ENCODE measurements around the gene SIRT1.

The SIRT1 gene

GRCh38 chr10:67878133-67878532 is 6.3 kb upstream of the SIRT1 start:
- no peak overlapping the region for H2BK15ac ChIP-seq (replicated peaks; ENCODE audit: low read depth)
- H3K79me2 ChIP-seq (ENCODE audit: control insufficient read depth, insufficient read depth, low read length) = no peaks in the 10 kb centered on the region
- no peak overlapping the region for H3K18ac ChIP-seq (ENCODE audit: low read length)
- no peaks in the 10 kb centered on the region for H3K27me3 ChIP-seq (ENCODE audit: insufficient read depth, low read length, poor library complexity)
- H3K4me2 ChIP-seq (ENCODE audit: low read length) = no peak overlapping the region
- H3K9ac ChIP-seq (ENCODE audit: low read length) = no peak overlapping the region
- no peak overlapping the region for H2BK5ac ChIP-seq (ENCODE audit: low read length)
- no peak overlapping the region for H3K4me3 ChIP-seq (ENCODE audit: low read length)
- H3K23ac ChIP-seq (ENCODE audit: low read length) = no peak overlapping the region
- no peaks in the 10 kb centered on the region for H3K36me3 ChIP-seq (ENCODE audit: control insufficient read depth, insufficient read depth, low read length)
- H3K56ac ChIP-seq (ENCODE audit: low read length) = no peak overlapping the region
- no peak for DNase-seq
- WGBS (ENCODE audit: extremely low coverage, insufficient coverage, low lambda C conversion rate) = no CpG with 5 or more reads among the region's 7 CpGs
- H4K5ac ChIP-seq (ENCODE audit: low read length) = no peak overlapping the region
- no peak overlapping the region for H3K4ac ChIP-seq (ENCODE audit: low read depth, low read length)
- no peak overlapping the region for H4K8ac ChIP-seq (ENCODE audit: low read depth, low read length)
- no peak overlapping the region for H3K27ac ChIP-seq (ENCODE audit: low read depth, low read length)
- no peak overlapping the region for H2BK120ac ChIP-seq (ENCODE audit: low read depth, low read length)
- H3K4me1 ChIP-seq (ENCODE audit: control insufficient read depth, low read depth, low read length) = no peaks in the 10 kb centered on the region
- no peaks in the 10 kb centered on the region for H3K79me1 ChIP-seq (ENCODE audit: low read length)
- no peak overlapping the region for H2AK5ac ChIP-seq (ENCODE audit: low read length)

GRCh38 chr10:67883710-67884312 is 645 bp upstream of the SIRT1 start:
- H3K4me1 ChIP-seq (ENCODE audit: control insufficient read depth, low read depth, low read length) = peaks cover 1% of the 10 kb centered on the region
- no peak overlapping the region for H2BK5ac ChIP-seq (ENCODE audit: low read length)
- H3K18ac ChIP-seq (ENCODE audit: low read length) = peak overlapping the region; percentile 29
- H4K8ac ChIP-seq (ENCODE audit: low read depth, low read length) = peak overlapping the region; percentile 58
- no peak overlapping the region for H3K4ac ChIP-seq (ENCODE audit: low read depth, low read length)
- H3K4me3 ChIP-seq (ENCODE audit: low read length) = peak overlapping the region; percentile 64
- peak overlapping the region; percentile 88 for H3K9ac ChIP-seq (ENCODE audit: low read length)
- no peaks in the 10 kb centered on the region for H3K36me3 ChIP-seq (ENCODE audit: control insufficient read depth, insufficient read depth, low read length)
- H4K5ac ChIP-seq (ENCODE audit: low read length) = no peak overlapping the region
- no peak overlapping the region for H2AK5ac ChIP-seq (ENCODE audit: low read length)
- no peak overlapping the region for H2BK15ac ChIP-seq (replicated peaks; ENCODE audit: low read depth)
- no peak for DNase-seq
- peaks cover 3% of the 10 kb centered on the region for H3K79me1 ChIP-seq (ENCODE audit: low read length)
- H3K56ac ChIP-seq (ENCODE audit: low read length) = peak overlapping the region; percentile 92
- peak overlapping the region; percentile 85 for H3K27ac ChIP-seq (ENCODE audit: low read depth, low read length)
- no CpG with 5 or more reads among the region's 13 CpGs for WGBS (ENCODE audit: extremely low coverage, insufficient coverage, low lambda C conversion rate)
- H3K27me3 ChIP-seq (ENCODE audit: insufficient read depth, low read length, poor library complexity) = no peaks in the 10 kb centered on the region
- no peak overlapping the region for H2BK120ac ChIP-seq (ENCODE audit: low read depth, low read length)
- H3K4me2 ChIP-seq (ENCODE audit: low read length) = peak overlapping the region; percentile 70
- peaks cover 20% of the 10 kb centered on the region for H3K79me2 ChIP-seq (ENCODE audit: control insufficient read depth, insufficient read depth, low read length)
- H3K23ac ChIP-seq (ENCODE audit: low read length) = peak overlapping the region; percentile 6

GRCh38 chr10:67884842-67885670 is 600 bp downstream of the SIRT1 start:
- peak overlapping the region; percentile 96 for H3K18ac ChIP-seq (ENCODE audit: low read length)
- WGBS (ENCODE audit: extremely low coverage, insufficient coverage, low lambda C conversion rate) = no CpG with 5 or more reads among the region's 73 CpGs
- peaks cover 20% of the 10 kb centered on the region for H3K79me2 ChIP-seq (ENCODE audit: control insufficient read depth, insufficient read depth, low read length)
- no peak overlapping the region for H4K8ac ChIP-seq (ENCODE audit: low read depth, low read length)
- no peak overlapping the region for H2BK5ac ChIP-seq (ENCODE audit: low read length)
- H3K4ac ChIP-seq (ENCODE audit: low read depth, low read length) = peak overlapping the region; percentile 70
- H3K27ac ChIP-seq (ENCODE audit: low read depth, low read length) = peak overlapping the region; percentile 97
- H2BK120ac ChIP-seq (ENCODE audit: low read depth, low read length) = peak overlapping the region; percentile 31
- H3K4me3 ChIP-seq (ENCODE audit: low read length) = peak overlapping the region; percentile 73
- H3K36me3 ChIP-seq (ENCODE audit: control insufficient read depth, insufficient read depth, low read length) = no peaks in the 10 kb centered on the region
- no peak overlapping the region for H4K5ac ChIP-seq (ENCODE audit: low read length)
- H3K56ac ChIP-seq (ENCODE audit: low read length) = peak overlapping the region; percentile 84
- H3K9ac ChIP-seq (ENCODE audit: low read length) = peak overlapping the region; percentile 77
- H3K79me1 ChIP-seq (ENCODE audit: low read length) = peaks cover 3% of the 10 kb centered on the region
- peak; percentile 84 for DNase-seq
- H3K4me2 ChIP-seq (ENCODE audit: low read length) = peak overlapping the region; percentile 5
- H3K4me1 ChIP-seq (ENCODE audit: control insufficient read depth, low read depth, low read length) = peaks cover 1% of the 10 kb centered on the region
- no peak overlapping the region for H2AK5ac ChIP-seq (ENCODE audit: low read length)
- no peaks in the 10 kb centered on the region for H3K27me3 ChIP-seq (ENCODE audit: insufficient read depth, low read length, poor library complexity)
- no peak overlapping the region for H2BK15ac ChIP-seq (replicated peaks; ENCODE audit: low read depth)
- H3K23ac ChIP-seq (ENCODE audit: low read length) = no peak overlapping the region

- Histone ChIP-seq H3K36me3 (ENCODE audit: control insufficient read depth, insufficient read depth, low read length) (peaks cover 6% of the 10 kb centered on the region), H3K27me3 (ENCODE audit: insufficient read depth, low read length, poor library complexity) (no peaks in the 10 kb centered on the region), H3K4ac (ENCODE audit: low read depth, low read length) (no peak overlapping the region), H3K23ac (ENCODE audit: low read length) (no peak overlapping the region), H3K79me1 (ENCODE audit: low read length) (peaks cover 3% of the 10 kb centered on the region), H3K9ac (ENCODE audit: low read length) (no peak overlapping the region), H3K27ac (ENCODE audit: low read depth, low read length) (no peak overlapping the region), H2AK5ac (ENCODE audit: low read length) (no peak overlapping the region), H3K79me2 (ENCODE audit: control insufficient read depth, insufficient read depth, low read length) (peaks cover 6% of the 10 kb centered on the region), H4K5ac (ENCODE audit: low read length) (no peak overlapping the region), H3K4me1 (ENCODE audit: control insufficient read depth, low read depth, low read length) (no peaks in the 10 kb centered on the region), H3K18ac (ENCODE audit: low read length) (no peak overlapping the region), H2BK5ac (ENCODE audit: low read length) (no peak overlapping the region), H2BK15ac (replicated peaks; ENCODE audit: low read depth) (no peak overlapping the region), H2BK120ac (ENCODE audit: low read depth, low read length) (no peak overlapping the region), H3K4me3 (ENCODE audit: low read length) (no peak overlapping the region), H4K8ac (ENCODE audit: low read depth, low read length) (no peak overlapping the region), H3K56ac (ENCODE audit: low read length) (no peak overlapping the region), H3K4me2 (ENCODE audit: low read length) (no peak overlapping the region)
- no peak for DNase-seq
- WGBS (ENCODE audit: extremely low coverage, insufficient coverage, low lambda C conversion rate) = no CpG with 5 or more reads among the region's 14 CpGs
These were observed 9.2 kb downstream of the SIRT1 start for GRCh38 chr10:67893637-67894036.

GRCh38 chr10:67903581-67903980 is 19.1 kb downstream of the SIRT1 start:
- H3K9ac ChIP-seq (ENCODE audit: low read length) = no peak overlapping the region
- H3K27me3 ChIP-seq (ENCODE audit: insufficient read depth, low read length, poor library complexity) = no peaks in the 10 kb centered on the region
- H3K4me3 ChIP-seq (ENCODE audit: low read length) = no peak overlapping the region
- H4K8ac ChIP-seq (ENCODE audit: low read depth, low read length) = no peak overlapping the region
- peaks cover 4% of the 10 kb centered on the region for H3K79me1 ChIP-seq (ENCODE audit: low read length)
- no CpG with 5 or more reads among the region's 7 CpGs for WGBS (ENCODE audit: extremely low coverage, insufficient coverage, low lambda C conversion rate)
- no peak for DNase-seq
- H4K5ac ChIP-seq (ENCODE audit: low read length) = no peak overlapping the region
- H3K4me1 ChIP-seq (ENCODE audit: control insufficient read depth, low read depth, low read length) = no peaks in the 10 kb centered on the region
- H3K4me2 ChIP-seq (ENCODE audit: low read length) = no peak overlapping the region
- H2BK15ac ChIP-seq (replicated peaks; ENCODE audit: low read depth) = no peak overlapping the region
- no peak overlapping the region for H2AK5ac ChIP-seq (ENCODE audit: low read length)
- no peak overlapping the region for H3K27ac ChIP-seq (ENCODE audit: low read depth, low read length)
- H3K79me2 ChIP-seq (ENCODE audit: control insufficient read depth, insufficient read depth, low read length) = peaks cover 12% of the 10 kb centered on the region
- H3K18ac ChIP-seq (ENCODE audit: low read length) = no peak overlapping the region
- H2BK5ac ChIP-seq (ENCODE audit: low read length) = no peak overlapping the region
- no peak overlapping the region for H3K56ac ChIP-seq (ENCODE audit: low read length)
- H3K36me3 ChIP-seq (ENCODE audit: control insufficient read depth, insufficient read depth, low read length) = peaks cover 2% of the 10 kb centered on the region
- H3K4ac ChIP-seq (ENCODE audit: low read depth, low read length) = no peak overlapping the region
- H3K23ac ChIP-seq (ENCODE audit: low read length) = no peak overlapping the region
- H2BK120ac ChIP-seq (ENCODE audit: low read depth, low read length) = no peak overlapping the region

Measured in mesendoderm (in vitro differentiated cells).